ENCODE results near the gene SMURF1.

DNA sequence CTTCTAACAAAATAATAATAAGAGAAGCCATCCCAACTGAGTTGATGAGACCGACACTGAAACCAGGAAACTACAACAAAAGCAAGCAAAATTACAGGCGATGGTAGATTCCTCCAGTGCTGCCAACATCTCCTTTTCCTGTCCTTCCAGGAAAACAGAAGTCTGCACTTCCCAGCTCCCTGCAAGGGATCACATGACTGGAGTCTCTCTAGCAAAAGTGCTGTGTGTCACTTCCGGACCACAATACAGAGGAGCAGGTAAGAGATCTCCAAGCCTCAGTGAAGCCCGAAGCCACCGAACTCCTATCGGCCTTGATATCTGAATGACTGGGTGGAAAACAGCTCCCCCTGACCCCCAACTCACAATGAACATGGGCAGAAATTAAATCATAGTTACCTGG is 63.2 kb downstream of the SMURF1 start:
- TF ChIP-seq, protein P1, sequence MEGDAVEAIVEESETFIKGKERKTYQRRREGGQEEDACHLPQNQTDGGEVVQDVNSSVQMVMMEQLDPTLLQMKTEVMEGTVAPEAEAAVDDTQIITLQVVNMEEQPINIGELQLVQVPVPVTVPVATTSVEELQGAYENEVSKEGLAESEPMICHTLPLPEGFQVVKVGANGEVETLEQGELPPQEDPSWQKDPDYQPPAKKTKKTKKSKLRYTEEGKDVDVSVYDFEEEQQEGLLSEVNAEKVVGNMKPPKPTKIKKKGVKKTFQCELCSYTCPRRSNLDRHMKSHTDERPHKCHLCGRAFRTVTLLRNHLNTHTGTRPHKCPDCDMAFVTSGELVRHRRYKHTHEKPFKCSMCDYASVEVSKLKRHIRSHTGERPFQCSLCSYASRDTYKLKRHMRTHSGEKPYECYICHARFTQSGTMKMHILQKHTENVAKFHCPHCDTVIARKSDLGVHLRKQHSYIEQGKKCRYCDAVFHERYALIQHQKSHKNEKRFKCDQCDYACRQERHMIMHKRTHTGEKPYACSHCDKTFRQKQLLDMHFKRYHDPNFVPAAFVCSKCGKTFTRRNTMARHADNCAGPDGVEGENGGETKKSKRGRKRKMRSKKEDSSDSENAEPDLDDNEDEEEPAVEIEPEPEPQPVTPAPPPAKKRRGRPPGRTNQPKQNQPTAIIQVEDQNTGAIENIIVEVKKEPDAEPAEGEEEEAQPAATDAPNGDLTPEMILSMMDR (IDR thresholded peaks at IDR 0.05), result no peak
- TF ChIP-seq POLR2A (IDR thresholded peaks at IDR 0.05) (no peak), POLR2AphosphoS5 (IDR thresholded peaks at IDR 0.05) (no peak)
